Kidney (tissue), 14 donors: Measurements from ENCODE around the gene ATP13A5. TPM values are rescaled to one million over a fixed set of nuclear protein-coding genes. Genes with fewer than 3 reads are reported as not detected.

ENCODE experiments used
- DNase-seq, 5 donors: peaks; one replicate each; pipeline ENCODE4 v3.0.0-alpha.2; 2013 to 2020
- FAIRE-seq: peaks from 2 replicates; lab custom pipeline; 2012; peaks lifted over from hg19 to GRCh38; lab: Jason Lieb, UNC
- H3K27ac ChIP-seq, 2 donors: one replicate each; pipeline ENCODE4 v1.7.0; 2013; ENCODE audit warnings: low read depth in 2 of 2, low read length in 2 of 2, inconsistent platforms in 1 of 2
- H3K27me3 ChIP-seq: one replicate; pipeline ENCODE4 v1.7.1; 2013; ENCODE audit warnings: low read length, inconsistent platforms; ENCODE audit not compliant: control insufficient read depth, insufficient read depth
- H3K36me3 ChIP-seq, 3 donors: one replicate each; pipeline versions ENCODE4 v1.7.0 to v1.7.1; 2013; ENCODE audit warnings: low read length in 3 of 3, control low read depth in 1 of 3, inconsistent platforms in 1 of 3; ENCODE audit not compliant: insufficient read depth in 3 of 3, control insufficient read depth in 2 of 3
- H3K4me1 ChIP-seq, 3 donors: one replicate each; pipeline versions ENCODE4 v1.7.0 to v1.7.1; 2013; ENCODE audit warnings: low read length in 3 of 3, inconsistent platforms in 1 of 3, low read depth in 1 of 3; ENCODE audit not compliant: control insufficient read depth in 2 of 3, insufficient read depth in 2 of 3
- H3K4me3 ChIP-seq, 3 donors: one replicate each; pipeline versions ENCODE4 v1.7.0 to v1.8.1; 2013; ENCODE audit warnings: low read length in 3 of 3, control low read depth in 1 of 3, inconsistent platforms in 1 of 3
- H3K9ac ChIP-seq, 3 donors: one replicate each; pipeline versions ENCODE4 v1.7.0 to v1.7.1; 2013; ENCODE audit warnings: low read length in 3 of 3, control low read depth in 1 of 3, inconsistent platforms in 1 of 3
- H3K9me3 ChIP-seq, 3 donors: one replicate each; pipeline versions ENCODE4 v1.7.0 to v1.7.1; 2013; ENCODE audit warnings: low read length in 3 of 3, control low read depth in 1 of 3, inconsistent platforms in 1 of 3; ENCODE audit not compliant: control insufficient read depth in 2 of 3, insufficient read depth in 1 of 3
- intact Hi-C: fragments of 100-400 bp; cut with DNase I; formaldehyde crosslinking; loops from one replicate; pipeline ENCODE4 v1.11.1; 2022
- polyA plus RNA-seq: library from polyadenylated mRNA; stranded (reverse); fragments of 350-450 nt; fragmentation: Illumina TruSeq; extraction: RNeasy Lipid Tissue Mini Kit (QIAGEN cat#74804); gene quantifications from one replicate; pipeline ENCODE4 v1.2.3, GENCODE V29; 2014; ENCODE audit warnings: low read depth, low replicate concordance; ENCODE audit not compliant: insufficient read depth
- total RNA-seq: library from RNA; stranded (reverse); fragmentation: NEBNext Ultra II Directional; extraction: Animal tissue kit (Norgen Biotek cat#: 25700); gene quantifications from one replicate; pipeline ENCODE4 v1.2.1, GENCODE V29; 2021
- TF ChIP-seq, protein P1 (sequence below): IDR thresholded peaks from 3 replicates; pipeline ENCODE4 v1.5.1; 2012; ENCODE audit warnings: mild to moderate bottlenecking, moderate library complexity, borderline replicate concordance; ENCODE audit not compliant: insufficient read depth; ENCODE audit errors: extremely low read depth
- donor health status: control.
- donor health status: control.
- donor health status: control.
- donor health status: control.
- donor health status: control.
- donor health status: DM: yes; HTN: yes; CAD: no.
- donor health status: Normal renal cell carcinoma (clear cell type).

ATP13A5 gene
- total and polyA plus RNA-seq, 2 donors from 2014 or later, result not detected

DNA sequence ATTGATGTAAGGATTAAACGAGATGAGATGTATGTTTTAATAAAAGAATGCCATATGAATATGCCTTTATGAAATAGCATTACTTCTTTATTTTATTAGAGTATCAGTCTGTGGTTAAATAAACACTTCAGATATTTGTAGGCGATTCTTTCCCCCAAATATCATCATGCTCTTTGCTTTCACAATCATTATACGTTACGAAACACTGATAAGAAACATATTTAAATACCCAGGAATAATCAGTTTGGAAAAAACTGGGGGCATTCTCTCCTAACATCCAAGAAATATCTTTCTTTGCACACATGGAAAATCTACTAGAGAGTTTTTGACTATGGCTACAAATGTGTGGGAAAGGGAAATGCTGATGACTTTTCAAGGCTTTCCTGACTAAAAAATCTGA lies 142.0 kb downstream of the ATP13A5 start:
- no peaks in the 10 kb centered on the region for H3K36me3 ChIP-seq
- H3K27me3 ChIP-seq, result no peaks in the 10 kb centered on the region
- DNase-seq (no peak), FAIRE-seq (no peak)
- no peak overlapping the region for H3K9ac ChIP-seq
- no peak overlapping the region for H3K27ac ChIP-seq
- H3K4me1 ChIP-seq, result no peaks in the 10 kb centered on the region
- no peak overlapping the region for H3K4me3 ChIP-seq
- intact Hi-C loops, result no loop called here
- TF ChIP-seq, protein P1, sequence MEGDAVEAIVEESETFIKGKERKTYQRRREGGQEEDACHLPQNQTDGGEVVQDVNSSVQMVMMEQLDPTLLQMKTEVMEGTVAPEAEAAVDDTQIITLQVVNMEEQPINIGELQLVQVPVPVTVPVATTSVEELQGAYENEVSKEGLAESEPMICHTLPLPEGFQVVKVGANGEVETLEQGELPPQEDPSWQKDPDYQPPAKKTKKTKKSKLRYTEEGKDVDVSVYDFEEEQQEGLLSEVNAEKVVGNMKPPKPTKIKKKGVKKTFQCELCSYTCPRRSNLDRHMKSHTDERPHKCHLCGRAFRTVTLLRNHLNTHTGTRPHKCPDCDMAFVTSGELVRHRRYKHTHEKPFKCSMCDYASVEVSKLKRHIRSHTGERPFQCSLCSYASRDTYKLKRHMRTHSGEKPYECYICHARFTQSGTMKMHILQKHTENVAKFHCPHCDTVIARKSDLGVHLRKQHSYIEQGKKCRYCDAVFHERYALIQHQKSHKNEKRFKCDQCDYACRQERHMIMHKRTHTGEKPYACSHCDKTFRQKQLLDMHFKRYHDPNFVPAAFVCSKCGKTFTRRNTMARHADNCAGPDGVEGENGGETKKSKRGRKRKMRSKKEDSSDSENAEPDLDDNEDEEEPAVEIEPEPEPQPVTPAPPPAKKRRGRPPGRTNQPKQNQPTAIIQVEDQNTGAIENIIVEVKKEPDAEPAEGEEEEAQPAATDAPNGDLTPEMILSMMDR, result no peak
- no peaks in the 10 kb centered on the region for H3K9me3 ChIP-seq

DNA sequence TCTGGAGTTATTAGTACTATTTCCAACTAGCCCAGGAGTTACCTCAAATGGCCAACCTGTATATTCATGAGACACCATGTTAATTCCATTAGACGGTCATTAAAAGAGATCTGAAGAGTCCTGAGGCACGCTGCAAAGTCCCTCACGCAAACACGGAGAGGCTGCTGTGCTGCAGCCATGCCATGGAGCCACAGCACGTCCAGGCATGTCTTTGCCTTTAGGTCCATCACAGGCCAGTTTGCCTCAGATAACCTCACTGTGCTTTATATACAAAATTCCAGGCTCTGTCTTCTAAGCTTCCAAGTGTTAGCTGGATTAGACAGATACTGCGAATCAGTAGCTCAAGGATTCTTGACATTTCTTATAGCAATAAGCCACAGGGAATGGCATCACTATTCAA lies 147.4 kb downstream of the ATP13A5 start:
- FAIRE-seq (no peak), DNase-seq (no peak)
- Histone ChIP-seq H3K4me3 (no peak overlapping the region), H3K9me3 (no peaks in the 10 kb centered on the region), H3K9ac (no peak overlapping the region), H3K36me3 (no peaks in the 10 kb centered on the region), H3K4me1 (no peaks in the 10 kb centered on the region), H3K27ac (no peak overlapping the region), H3K27me3 (no peaks in the 10 kb centered on the region)
- TF ChIP-seq, protein P1, result no peak
- intact Hi-C loops, result no loop called here

DNA sequence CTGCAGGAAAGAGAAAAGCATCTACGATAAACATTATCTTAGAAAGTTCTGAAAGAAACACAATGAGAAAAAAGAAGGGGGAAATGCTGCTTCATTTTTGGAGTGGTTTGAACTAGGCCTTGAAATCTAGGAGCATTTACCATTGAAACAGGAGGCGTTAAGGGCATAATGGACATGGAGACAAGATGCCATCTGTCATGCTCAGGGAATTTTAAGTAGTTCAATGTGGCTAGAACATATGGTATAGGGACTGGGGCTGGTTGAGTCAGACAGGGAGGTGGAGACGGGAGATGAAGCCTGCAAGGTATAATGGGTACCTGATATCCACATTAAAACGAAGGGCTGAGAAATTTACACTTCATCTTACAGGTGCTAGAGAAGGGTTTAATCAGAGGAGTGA lies 147.9 kb downstream of the ATP13A5 start:
- Histone ChIP-seq H3K4me1 (no peaks in the 10 kb centered on the region), H3K27me3 (no peaks in the 10 kb centered on the region), H3K4me3 (no peak overlapping the region), H3K27ac (no peak overlapping the region), H3K9me3 (no peaks in the 10 kb centered on the region), H3K36me3 (no peaks in the 10 kb centered on the region), H3K9ac (no peak overlapping the region)
- no peak for FAIRE-seq
- TF ChIP-seq, protein P1, result no peak
- intact Hi-C loops, result no loop called here
- no peak for DNase-seq

DNA sequence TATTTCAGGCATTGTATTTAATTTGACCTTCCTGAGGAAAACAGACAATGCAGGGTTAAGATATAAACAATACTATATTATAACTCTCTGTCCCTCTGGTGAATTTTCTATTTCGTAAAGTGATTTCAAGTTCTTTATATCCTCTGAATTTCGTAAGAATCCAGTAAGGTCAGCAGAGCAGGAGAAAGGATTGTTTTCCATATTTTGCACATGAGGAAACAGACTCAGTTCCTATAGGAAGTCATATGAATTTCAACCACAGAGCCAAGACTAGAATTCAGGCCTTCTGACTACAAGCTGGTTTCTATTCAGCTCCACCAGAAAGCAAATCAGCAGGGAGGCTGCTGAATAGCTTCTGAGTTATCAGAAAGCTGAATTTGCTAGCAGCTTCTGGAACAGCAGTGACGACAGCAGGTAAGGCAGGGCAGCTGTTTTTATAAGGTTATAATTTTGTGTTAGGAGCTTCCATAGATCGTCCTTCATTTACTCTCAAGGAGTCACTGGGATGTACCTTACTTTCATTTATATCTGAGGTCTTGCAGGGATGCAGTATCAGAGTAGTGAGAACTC lies 148.6 kb downstream of the ATP13A5 start:
- intact Hi-C loops, result no loop called here
- no peaks in the 10 kb centered on the region for H3K9me3 ChIP-seq
- H3K27ac ChIP-seq, result no peak overlapping the region
- H3K27me3 ChIP-seq, result no peaks in the 10 kb centered on the region
- FAIRE-seq (no peak), DNase-seq (no peak)
- H3K36me3 ChIP-seq, result no peaks in the 10 kb centered on the region
- H3K4me3 ChIP-seq, result no peak overlapping the region
- H3K4me1 ChIP-seq, result no peaks in the 10 kb centered on the region
- TF ChIP-seq, protein P1, result no peak
- H3K9ac ChIP-seq, result no peak overlapping the region
